Measurements from ENCODE around the gene LZIC.
"Not testable (repeated sequence)": the region's sequence is repeated elsewhere in the genome, so short reads cannot be mapped to it uniquely, and the experiment has no call there.

The LZIC gene

DNA sequence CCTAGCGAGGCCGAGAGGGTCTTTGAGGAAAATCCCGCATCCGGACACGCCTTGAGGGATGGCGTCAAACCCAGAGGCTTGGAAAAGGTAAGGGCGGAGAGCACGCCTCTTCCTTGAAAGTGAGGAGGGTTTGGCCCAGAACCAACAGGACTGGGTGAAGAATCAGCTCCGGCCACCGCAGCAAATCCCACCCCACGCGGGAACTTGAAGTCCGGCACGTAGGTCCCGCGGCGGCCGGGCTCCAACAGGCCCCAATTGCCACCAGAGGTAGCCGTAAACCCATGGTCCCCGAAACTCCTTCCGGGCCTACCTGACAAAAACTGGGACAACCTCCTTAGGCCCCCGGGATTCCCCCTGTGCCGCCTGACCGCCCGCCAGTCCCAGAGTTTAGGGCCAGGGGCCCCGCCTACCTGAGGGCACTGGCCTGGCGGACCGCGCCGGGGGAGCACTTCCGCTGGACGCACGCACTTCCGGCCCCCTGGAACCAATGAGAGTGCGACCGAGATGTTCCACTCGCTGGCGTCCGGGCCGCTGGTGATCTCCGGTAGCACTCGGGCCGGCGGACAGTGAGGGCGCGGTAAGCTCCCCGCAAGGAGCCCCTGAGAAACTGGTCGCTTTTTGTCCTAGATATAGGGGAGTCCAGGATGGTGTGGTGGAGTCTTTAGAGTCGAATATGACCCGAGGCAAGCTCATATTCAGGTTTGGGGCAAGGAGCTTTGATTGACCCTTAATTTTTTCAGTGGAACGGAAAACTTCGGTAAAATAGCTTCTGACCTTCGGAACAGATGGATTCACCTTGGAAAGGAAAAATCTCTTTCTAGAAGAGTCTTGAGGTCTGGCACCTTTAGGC lies at the start of gene LZIC, which contains the start of gene NMNAT1:
TSS of gene LZIC (minus strand) at position 453 of the 850 bp plus-strand sequence. CDS start 6,772 bp downstream, outside the sequence.
TSS of gene NMNAT1 (plus strand) at position 537 of the 850 bp plus-strand sequence. CDS start 28,599 bp downstream, outside the sequence.
- no peak for FAIRE-seq

DNA sequence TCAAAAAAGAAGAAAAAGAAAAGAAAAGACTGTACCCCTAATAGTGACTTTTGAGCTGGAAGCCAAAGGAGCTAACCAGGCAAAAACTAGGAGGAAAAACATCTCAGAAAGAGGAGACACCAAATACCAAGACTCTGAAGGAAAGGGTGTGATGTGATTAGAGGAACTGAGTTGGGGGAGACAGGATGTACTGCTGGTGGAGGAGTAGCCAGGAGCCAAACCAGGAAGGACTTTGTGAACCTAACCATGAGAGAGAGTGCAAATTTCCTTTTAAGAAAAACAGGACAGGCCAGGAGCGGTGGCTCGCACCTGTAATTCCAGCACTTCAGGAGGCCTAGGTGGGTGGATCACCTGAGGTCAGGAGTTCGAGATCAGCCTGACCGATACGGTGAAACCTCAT lies 49.7 kb upstream of the LZIC start:
- no peak for FAIRE-seq

GRCh38 chr1:9990944-9991343 lies 47.8 kb upstream of the LZIC start:
- no peak for FAIRE-seq

GRCh38 chr1:9989773-9990172 lies 46.6 kb upstream of the LZIC start:
- FAIRE-seq, result no peak

GRCh38 chr1:9985001-9985400 lies 41.8 kb upstream of the LZIC start:
- FAIRE-seq, result no peak

- no peak for FAIRE-seq
These were observed 41.1 kb upstream of the LZIC start for GRCh38 chr1:9984253-9984652.

DNA sequence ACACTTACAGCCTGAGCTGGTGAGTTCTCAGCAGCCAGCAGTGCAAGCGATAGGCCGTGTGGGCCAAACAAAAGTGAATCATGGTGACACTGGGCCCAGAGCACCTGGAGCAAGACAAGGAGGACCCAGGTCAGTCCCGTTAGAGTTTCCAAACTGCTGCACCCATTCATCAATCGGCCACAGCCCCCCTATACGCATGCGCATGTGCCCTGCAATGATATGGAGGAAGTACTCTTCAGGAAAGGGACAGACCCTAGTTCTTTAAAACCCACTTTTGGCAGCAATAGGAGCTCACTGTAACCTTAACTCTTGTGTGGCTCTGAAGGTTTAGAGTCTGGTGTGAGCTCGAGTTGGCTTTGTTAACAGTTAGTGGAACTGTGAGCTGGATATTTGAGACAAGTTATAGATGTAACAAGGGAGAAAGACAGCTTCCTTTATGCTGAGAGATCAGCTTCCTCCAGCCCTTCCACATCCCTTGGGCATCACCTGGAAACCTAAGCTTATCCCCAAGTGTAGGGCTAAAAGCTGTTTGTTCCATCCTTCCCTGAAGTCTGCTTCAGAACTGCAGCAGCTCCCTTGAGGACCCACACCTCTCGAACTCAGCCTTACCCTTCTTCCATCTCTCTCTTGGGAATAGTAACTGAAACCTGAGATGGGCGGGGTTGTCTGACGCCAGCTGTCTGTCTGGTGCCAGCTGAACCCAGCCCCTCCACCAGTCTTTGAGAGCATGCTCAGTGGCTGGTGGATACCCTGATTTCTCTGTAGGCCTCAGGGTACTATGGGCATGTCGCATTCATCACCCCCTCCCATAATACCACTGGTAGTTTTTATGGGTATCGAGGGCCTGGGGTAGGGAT lies 17.7 kb upstream of the LZIC start:
- no peak for FAIRE-seq

- FAIRE-seq, result no peak
These were observed 16.8 kb upstream of the LZIC start for GRCh38 chr1:9960011-9960410.

DNA sequence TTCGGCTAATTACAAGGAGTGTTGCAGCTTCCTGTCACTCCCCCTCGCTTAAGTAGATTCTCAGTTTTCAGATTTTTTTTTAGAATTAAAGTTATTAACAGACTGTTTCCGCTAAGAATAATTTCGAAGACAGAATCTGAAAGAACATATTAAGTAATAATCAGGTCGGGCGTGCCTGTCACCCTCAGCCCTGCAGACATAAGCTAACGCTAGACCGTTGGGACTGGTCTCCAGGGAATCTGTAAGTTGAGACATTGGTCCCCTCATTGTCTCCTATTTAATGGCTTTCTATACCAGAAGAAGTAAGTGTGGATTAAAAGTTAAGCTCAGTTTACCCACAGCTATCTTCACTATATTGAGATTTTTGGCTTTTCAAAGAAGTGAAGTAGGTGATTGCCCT lies 14.5 kb upstream of the LZIC start:
- no peak for FAIRE-seq

GRCh38 chr1:9946315-9946714 lies 3.1 kb upstream of the LZIC start:
- FAIRE-seq, result no peak

- peak; percentile 62 for FAIRE-seq
These were observed 722 bp downstream of the LZIC start for GRCh38 chr1:9942399-9942938.

GRCh38 chr1:9929431-9930385 lies 13.5 kb downstream of the LZIC start:
- FAIRE-seq, result no peak

DNA sequence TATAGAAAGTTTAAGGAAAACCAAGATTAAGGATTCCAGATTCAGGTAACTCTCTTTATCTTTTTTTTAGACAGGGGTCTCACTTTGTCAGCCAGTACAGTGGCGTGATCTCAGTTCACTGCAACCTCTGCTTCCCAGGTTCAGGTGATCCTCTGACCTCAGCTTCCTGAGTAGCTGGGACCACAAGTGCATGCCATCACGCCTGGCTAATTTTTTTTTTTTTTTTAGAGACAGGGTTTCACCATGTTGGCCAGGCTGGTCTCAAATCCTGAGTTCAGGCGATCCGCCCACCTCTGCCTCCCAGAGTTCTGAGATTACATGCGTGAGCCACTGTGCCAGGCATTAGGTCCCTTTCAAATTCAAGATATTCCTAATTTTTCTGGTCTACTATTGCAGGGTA lies 15.9 kb downstream of the LZIC start:
- FAIRE-seq, result no peak

GRCh38 chr1:9922342-9922741 lies 20.8 kb downstream of the LZIC start:
- FAIRE-seq, result no peak

GRCh38 chr1:9920606-9921005 lies 22.6 kb downstream of the LZIC start:
- FAIRE-seq, result no peak

GRCh38 chr1:9917901-9918300 lies 25.3 kb downstream of the LZIC start:
- no peak for FAIRE-seq

GRCh38 chr1:9917495-9917894 lies 25.7 kb downstream of the LZIC start:
- not testable (repeated sequence) for FAIRE-seq

DNA sequence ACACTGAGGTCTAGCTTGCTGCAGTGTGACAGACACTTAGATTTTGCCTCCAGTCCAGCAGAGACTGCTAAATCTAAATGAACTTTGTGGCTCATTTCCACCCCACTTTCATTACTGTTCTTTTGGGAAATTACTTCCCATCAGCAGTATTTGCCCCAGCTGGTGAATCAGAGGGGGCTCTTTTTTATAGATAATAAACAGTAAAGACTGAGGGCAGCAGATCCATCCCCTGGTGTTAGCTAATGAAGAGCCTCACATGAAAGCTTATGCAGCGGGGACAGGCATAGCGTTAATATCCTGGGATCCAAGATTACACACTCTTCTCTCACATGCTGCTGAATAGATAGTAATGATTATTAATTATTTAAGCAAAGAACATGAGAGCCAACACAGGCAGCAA lies 26.7 kb downstream of the LZIC start:
- no peak for FAIRE-seq

GRCh38 chr1:9914610-9914937 lies 28.6 kb downstream of the LZIC start:
- no peak for FAIRE-seq

DNA sequence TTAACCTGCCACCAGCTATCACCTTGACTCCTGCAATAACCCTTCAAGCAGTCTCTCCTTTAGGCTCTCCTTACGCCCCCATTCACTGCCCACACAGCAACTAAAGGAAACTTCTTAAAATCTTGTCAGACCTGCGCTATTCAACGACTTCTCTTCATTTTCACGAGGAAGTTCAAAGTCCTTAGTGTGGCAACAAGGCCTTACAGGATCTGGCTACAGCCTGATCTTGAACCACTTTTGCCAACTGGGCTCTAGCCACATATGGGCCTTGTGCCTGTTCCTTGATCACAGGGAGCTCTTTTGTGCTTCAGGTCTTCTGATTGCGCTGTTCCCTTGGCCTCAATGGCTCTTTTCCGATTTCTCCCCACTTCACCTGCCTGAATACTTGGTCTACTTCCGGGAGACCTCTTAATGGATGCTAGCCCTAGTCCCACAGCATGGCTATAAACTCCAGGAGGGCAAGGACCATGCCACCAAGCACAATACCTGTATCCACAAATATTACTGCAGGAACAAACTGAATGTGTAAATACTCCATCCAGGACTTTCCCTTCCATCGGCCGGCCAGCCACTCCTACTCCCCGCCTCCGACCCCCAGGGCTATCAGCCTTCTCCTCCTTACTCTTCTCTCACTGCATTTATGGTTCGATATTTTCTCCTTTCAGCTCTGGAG lies 30.8 kb downstream of the LZIC start:
- FAIRE-seq, result no peak

DNA sequence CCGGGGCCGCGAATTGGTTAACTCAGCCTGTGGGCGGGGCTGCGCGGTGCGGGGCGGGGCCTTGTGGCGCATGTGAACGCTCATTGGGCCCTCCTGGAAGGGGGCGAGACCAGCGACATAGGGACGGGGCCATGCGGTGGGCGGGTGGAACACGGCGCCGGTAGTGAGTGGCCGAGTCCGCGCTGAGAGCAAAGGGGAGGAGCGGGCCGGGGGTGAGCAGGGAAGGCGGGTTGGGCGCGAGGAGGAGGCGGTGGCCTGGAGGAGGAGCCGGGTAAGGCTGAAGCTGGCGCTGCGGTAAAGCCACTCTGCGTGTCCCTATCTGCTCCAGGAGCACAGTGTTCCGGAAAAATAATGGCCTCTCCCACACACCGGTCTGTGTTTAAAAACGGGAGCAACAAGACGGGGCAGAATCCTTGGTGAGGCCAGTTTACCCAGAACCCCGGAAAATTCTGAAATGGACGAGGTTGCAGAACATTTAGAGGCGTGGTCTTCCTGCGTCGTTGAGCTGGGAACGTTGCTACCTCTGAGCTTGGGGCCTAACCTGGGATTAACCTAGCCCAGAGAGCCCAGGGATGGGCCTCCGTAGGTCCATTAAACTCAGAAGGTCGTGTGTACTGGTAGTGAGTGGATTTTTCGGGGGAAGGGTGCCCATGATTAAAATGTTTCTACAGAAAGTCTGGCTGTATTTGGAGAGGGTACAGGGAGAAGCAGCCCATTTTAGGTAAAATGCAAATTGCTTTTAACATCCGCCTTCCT lies 32.6 kb downstream of the LZIC start:
- FAIRE-seq, result peak; percentile 43
